Measurements from ENCODE around the gene ATP2B3. TPM values are rescaled to one million over a fixed set of nuclear protein-coding genes. Genes with fewer than 3 reads are reported as not detected.

Gene ATP2B3
- total RNA-seq: not detected

DNA sequence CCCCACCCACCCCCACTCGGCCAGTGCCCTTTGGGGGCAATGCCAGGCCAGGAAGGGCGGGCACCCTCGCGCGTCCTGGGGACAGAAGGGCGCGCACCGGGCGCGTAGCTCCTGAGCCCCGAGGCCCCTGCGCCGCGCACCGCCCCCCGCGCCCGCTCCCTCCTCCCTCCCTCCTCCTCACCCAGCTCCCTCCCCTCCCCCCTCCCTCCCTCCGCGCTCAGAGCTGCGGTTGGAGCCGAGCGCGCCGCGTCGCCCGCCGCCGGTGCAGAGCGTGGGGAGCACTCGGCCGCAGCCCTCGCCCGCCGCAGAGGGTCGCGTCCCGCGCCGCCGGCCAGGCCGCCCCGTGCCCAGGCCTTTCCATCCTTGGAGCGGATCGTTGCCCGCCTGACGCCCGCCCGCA lies at the start of gene ATP2B3:
TSS of gene ATP2B3 (plus strand) at position 220 of the 400 bp plus-strand sequence. CDS start 18,606 bp downstream, outside the sequence.
- no peaks in the 10 kb centered on the region for H3K4me1 ChIP-seq
- H3K36me3 ChIP-seq: no peaks in the 10 kb centered on the region
- peaks cover 3 to 41% (median 30%) of the 10 kb centered on the region in 3 donors for H3K27me3 ChIP-seq
- TF ChIP-seq, protein P1, sequence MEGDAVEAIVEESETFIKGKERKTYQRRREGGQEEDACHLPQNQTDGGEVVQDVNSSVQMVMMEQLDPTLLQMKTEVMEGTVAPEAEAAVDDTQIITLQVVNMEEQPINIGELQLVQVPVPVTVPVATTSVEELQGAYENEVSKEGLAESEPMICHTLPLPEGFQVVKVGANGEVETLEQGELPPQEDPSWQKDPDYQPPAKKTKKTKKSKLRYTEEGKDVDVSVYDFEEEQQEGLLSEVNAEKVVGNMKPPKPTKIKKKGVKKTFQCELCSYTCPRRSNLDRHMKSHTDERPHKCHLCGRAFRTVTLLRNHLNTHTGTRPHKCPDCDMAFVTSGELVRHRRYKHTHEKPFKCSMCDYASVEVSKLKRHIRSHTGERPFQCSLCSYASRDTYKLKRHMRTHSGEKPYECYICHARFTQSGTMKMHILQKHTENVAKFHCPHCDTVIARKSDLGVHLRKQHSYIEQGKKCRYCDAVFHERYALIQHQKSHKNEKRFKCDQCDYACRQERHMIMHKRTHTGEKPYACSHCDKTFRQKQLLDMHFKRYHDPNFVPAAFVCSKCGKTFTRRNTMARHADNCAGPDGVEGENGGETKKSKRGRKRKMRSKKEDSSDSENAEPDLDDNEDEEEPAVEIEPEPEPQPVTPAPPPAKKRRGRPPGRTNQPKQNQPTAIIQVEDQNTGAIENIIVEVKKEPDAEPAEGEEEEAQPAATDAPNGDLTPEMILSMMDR (IDR thresholded peaks at IDR 0.05 in 4 of 5, conservative IDR thresholded peaks at IDR 0.05 in 1 of 5): no peak
- TF ChIP-seq POLR2A (IDR thresholded peaks at IDR 0.05): no peak
- no peak within 1 kb of the TSS for H3K27ac ChIP-seq
- intact Hi-C loops (cut with DNase I; ENCODE audit: low total_unique reads) (no loop called here), in situ Hi-C loops (cut with MboI; ENCODE audit: low sequenced_read_pairs in 4 of 4) (loop anchor here in 2 of 4 donors (25.0 kb wide), 1 partner anchor 555 kb away; no protein-coding TSS in a partner anchor)
- H3K9me3 ChIP-seq: no peaks in the 10 kb centered on the region
- no peak for DNase-seq
- no peak for ATAC-seq
- H3K4me3 ChIP-seq: no peak within 1 kb of the TSS

DNA sequence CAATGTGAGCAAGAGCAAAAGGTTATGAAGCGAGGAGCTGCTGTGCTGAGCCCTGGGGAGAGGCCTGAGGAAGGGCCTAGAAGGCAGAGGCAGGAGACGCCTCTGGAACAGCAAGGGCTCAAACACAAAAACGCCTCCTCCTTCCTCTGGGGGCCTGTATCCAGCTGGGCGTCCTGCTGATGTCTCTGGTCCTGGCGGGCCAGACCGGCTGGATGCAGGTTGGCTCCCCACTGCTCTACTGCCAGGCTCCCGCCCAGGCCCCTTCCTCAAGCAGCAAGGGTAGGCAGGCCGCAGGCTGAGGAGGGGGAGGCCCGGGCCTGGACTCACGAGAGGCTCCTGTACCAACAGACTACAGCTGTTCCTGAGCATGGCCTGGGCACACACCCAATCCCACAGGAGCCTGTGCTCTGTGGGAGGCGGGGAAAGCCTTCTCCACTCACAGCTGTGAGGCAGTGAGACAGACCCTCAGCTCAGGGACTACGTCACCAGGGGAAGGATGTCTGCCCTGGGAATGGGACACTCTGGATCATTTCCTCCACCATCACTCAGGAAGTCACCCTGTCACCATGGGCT lies 49.3 kb upstream of the ATP2B3 start:
- TF ChIP-seq, protein P1 (IDR thresholded peaks at IDR 0.05 in 4 of 5, conservative IDR thresholded peaks at IDR 0.05 in 1 of 5): no peak
- TF ChIP-seq POLR2A (IDR thresholded peaks at IDR 0.05): no peak
- H3K36me3 ChIP-seq: no peaks in the 10 kb centered on the region
- no peaks in the 10 kb centered on the region for H3K27me3 ChIP-seq
- intact Hi-C loops (cut with DNase I; ENCODE audit: low total_unique reads): no loop called here
- peaks cover 0 to 9% of the 10 kb centered on the region in 2 donors for H3K4me1 ChIP-seq
- no peaks in the 10 kb centered on the region for H3K9me3 ChIP-seq
- in situ Hi-C loops (cut with MboI; ENCODE audit: low sequenced_read_pairs in 4 of 4): loop anchor here in 1 of 4 donors (25.0 kb wide), 1 partner anchor 531 kb away; no protein-coding TSS in a partner anchor
- ATAC-seq (no peak), DNase-seq (no peak)
- no peak overlapping the region for H3K27ac ChIP-seq
- H3K4me3 ChIP-seq: no peak overlapping the region

DNA sequence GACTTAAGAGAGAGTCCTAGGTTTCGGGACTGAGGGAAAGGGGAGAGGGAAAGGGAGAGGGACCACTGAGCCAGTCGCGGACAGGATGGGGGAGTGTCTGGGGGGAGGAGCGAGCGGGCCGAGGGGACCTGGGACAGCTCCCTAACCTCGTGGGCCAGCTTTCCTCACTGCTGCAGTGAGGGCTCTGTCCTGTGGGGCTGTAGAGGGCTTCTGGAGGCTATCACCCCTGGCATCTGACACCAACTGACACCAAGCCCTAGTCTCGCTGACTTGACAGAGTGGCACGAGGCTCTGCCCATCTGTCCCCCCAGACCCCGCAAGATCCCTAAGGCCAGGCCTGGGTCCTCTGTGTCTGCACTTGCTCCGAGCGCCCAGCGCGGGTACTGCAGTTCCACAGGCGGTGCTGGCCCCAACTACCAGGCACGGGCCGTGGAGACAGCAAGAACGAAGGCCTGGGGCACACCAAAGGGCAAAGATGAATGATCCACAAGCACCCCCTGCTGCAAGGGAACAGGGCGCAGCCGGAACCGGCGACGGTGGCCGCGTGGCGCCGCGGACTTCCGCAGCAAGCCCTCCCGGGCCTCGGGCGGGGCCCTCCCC lies 47.5 kb upstream of the ATP2B3 start:
- no peak for TF ChIP-seq POLR2A (IDR thresholded peaks at IDR 0.05)
- TF ChIP-seq, protein P1 (IDR thresholded peaks at IDR 0.05 in 4 of 5, conservative IDR thresholded peaks at IDR 0.05 in 1 of 5): peak in 1 of 5 experiments; percentile 34
- Histone ChIP-seq H3K4me1 (peaks cover 0 to 9% of the 10 kb centered on the region in 2 donors), H3K36me3 (no peaks in the 10 kb centered on the region), H3K9me3 (no peaks in the 10 kb centered on the region), H3K27me3 (no peaks in the 10 kb centered on the region), H3K4me3 (peak overlapping the region; percentile 56 to 71 (median 61)), H3K27ac (peak overlapping the region; percentile 66 to 81 (median 78))
- DNase-seq (peak in 1 of 2 donors; percentile 29), ATAC-seq (peak; percentile 57 to 69)
- in situ Hi-C loops (cut with MboI; ENCODE audit: low sequenced_read_pairs in 4 of 4) (loop anchor here in 1 of 4 donors (25.0 kb wide), 1 partner anchor 533 kb away; no protein-coding TSS in a partner anchor), intact Hi-C loops (cut with DNase I; ENCODE audit: low total_unique reads) (loop anchor here (1.0 to 2.0 kb wide), 3 partner anchors 37 to 529 kb away; partner anchors contain the start of gene CCNQ)

DNA sequence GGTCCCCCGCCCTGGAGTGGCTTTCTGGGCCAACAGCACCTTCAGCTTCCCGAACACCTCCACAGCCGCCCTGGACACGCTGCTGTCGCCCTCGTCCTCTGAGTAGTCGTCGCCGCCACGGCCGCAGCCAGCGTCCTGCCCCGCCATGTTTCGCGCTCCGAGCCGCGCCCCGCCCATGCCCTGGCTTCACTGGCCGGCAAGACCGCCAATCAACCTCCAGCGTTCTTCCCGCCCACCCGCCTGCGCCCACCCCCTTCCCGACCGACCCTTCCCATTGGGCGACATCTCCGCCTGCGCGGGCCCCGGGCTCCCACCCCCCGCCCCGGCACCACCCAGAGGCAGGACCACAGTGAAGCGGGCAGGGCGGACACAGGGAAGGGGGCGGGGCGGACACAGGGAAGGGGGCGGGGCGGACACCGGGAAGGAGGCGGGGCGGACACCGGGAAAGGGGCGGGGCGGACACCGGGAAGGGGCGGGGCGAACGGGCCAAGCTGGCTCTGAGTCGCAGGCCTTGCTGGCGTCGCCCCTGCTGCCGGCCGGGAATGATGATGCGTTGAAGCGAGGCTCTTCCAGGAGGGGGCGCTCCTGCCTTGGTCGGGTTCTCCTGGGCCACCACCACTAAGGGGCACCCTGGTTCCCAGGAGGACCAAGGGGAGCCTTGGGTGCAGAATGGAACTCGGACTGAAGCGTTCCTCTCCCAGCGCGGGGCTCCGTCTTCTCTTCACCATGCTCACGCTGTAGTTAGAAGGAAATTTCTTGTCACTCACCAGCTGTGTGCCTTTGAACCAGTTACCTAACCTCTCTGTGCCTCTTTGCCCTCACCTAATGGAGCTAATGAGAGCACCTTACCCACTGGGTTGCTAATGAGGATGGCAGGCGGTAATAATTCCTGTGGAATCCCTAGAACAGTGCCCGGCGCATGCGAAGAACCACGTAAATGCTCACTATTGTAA lies 46.8 kb upstream of the ATP2B3 start, which contains the start of gene HAUS7:
TSS of gene HAUS7 (minus strand) at position 166 of the 953 bp plus-strand sequence. CDS start at position 147, 19 bp downstream.
- intact Hi-C loops (cut with DNase I; ENCODE audit: low total_unique reads) (loop anchor here (1.0 to 2.0 kb wide), 3 partner anchors 36 to 529 kb away; partner anchors contain the start of gene CCNQ), in situ Hi-C loops (cut with MboI; ENCODE audit: low sequenced_read_pairs in 4 of 4) (loop anchor here in 1 of 4 donors (25.0 kb wide), 1 partner anchor 533 kb away; no protein-coding TSS in a partner anchor)

More for the DNA sequence above, 46.8 kb upstream of the ATP2B3 start, which contains the start of gene HAUS7:
- Histone ChIP-seq H3K27me3 (no peaks in the 10 kb centered on the region), H3K9me3 (no peaks in the 10 kb centered on the region), H3K27ac (peak within 1 kb of the TSS; percentile 66 to 81 (median 78)), H3K4me1 (peaks cover 0 to 9% of the 10 kb centered on the region in 2 donors), H3K4me3 (peak within 1 kb of the TSS; percentile 56 to 71 (median 61)), H3K36me3 (no peaks in the 10 kb centered on the region)
- DNase-seq (peak; percentile 76 to 86), ATAC-seq (peak; percentile 87 to 89)
- TF ChIP-seq, protein P1 (IDR thresholded peaks at IDR 0.05 in 4 of 5, conservative IDR thresholded peaks at IDR 0.05 in 1 of 5): peak; percentile 37 to 69 (median 63)
- TF ChIP-seq POLR2A (IDR thresholded peaks at IDR 0.05): no peak
